B cell (primary cell): ENCODE results near the gene MEGF11. TPM values are rescaled to one million over a fixed set of nuclear protein-coding genes. Genes with fewer than 3 reads are reported as not detected.

Source experiments
- ATAC-seq: fragments of 200-7000 bp; cut with Tn5 transposase; one replicate; pipeline ENCODE4 v1.10.0; 2021; ENCODE audit warnings: low read depth, mild to moderate bottlenecking, moderate number of reproducible peaks, moderate library complexity
- CTCF ChIA-PET: fragments of 350-600 bp; sonication (Branson Sonifier 250); formaldehyde crosslinking; loops from one replicate; lab custom pipeline; 2021; ENCODE audit warnings: antibody characterized with exemption, inconsistent platforms; lab: Charles Lee
- POLR2A ChIA-PET: fragments of 350-600 bp; sonication (Branson Sonifier 250); formaldehyde crosslinking; loops from one replicate; lab custom pipeline; 2021; ENCODE audit warnings: antibody characterized with exemption; lab: Charles Lee
- DNase-seq: peaks from one replicate; pipeline ENCODE4 v3.0.0; 2013
- H2AFZ ChIP-seq: 2 replicates; pipeline ENCODE4 v1.6.1; 2012; ENCODE audit warnings: mild to moderate bottlenecking, low read depth, low read length; ENCODE audit not compliant: insufficient read depth, poor library complexity, severe bottlenecking
- H3K27ac ChIP-seq, 2 donors: 1 replicate in 1 of 2; 2 replicates in 1 of 2; pipeline ENCODE4 v1.5.1; 2012 to 2013; ENCODE audit warnings: low read length in 2 of 2, mild to moderate bottlenecking in 2 of 2, moderate library complexity in 1 of 2
- H3K27me3 ChIP-seq, 4 experiments: fragments of 200-600 bp in 1 of 4; sonication (generic) in 1 of 4; replicated peaks in 1 of 4; 1 replicate in 2 of 4; 2 replicates in 2 of 4; pipeline versions ENCODE4 v1.6.1 to v1.7.0; 2013 to 2016; ENCODE audit warnings: low read length in 3 of 4, mild to moderate bottlenecking in 2 of 4, mixed read lengths in 1 of 4, moderate library complexity in 1 of 4; ENCODE audit not compliant: insufficient read depth in 4 of 4, control insufficient read depth in 3 of 4; ENCODE audit errors: control extremely low read depth in 1 of 4
- H3K36me3 ChIP-seq, 2 experiments: replicated peaks in 1 of 2; 1 replicate in 1 of 2; 2 replicates in 1 of 2; pipeline versions ENCODE4 v1.6.1 to v1.7.1; 2013; ENCODE audit warnings: low read length in 1 of 2; ENCODE audit not compliant: insufficient read depth in 2 of 2, control insufficient read depth in 1 of 2; ENCODE audit errors: control extremely low read depth in 1 of 2, extremely low read depth in 1 of 2
- H3K4me1 ChIP-seq, 2 donors: fragments of 200-600 bp in 1 of 2; sonication (generic) in 1 of 2; 1 replicate in 1 of 2; 2 replicates in 1 of 2; pipeline versions ENCODE4 v1.5.1 to v1.6.1; 2013 to 2017; ENCODE audit warnings: low read length in 2 of 2; ENCODE audit not compliant: control insufficient read depth in 2 of 2, insufficient read depth in 2 of 2
- H3K4me2 ChIP-seq: replicated peaks from 2 replicates; pipeline ENCODE3; 2012; ENCODE audit warnings: mild to moderate bottlenecking, low read depth, low read length; ENCODE audit not compliant: poor library complexity, severe bottlenecking
- H3K4me3 ChIP-seq, 5 experiments: fragments of 200-600 bp in 1 of 5; sonication (generic) in 1 of 5; 1 replicate in 3 of 5; 2 replicates in 2 of 5; pipeline versions ENCODE4 v1.5.1 to v1.7.0; 2011 to 2016; ENCODE audit warnings: low read length in 4 of 5, mild to moderate bottlenecking in 4 of 5, low read depth in 2 of 5, control low read depth in 1 of 5, moderate library complexity in 1 of 5; ENCODE audit not compliant: insufficient read depth in 1 of 5; ENCODE audit errors: control extremely low read depth in 1 of 5, extremely low read depth in 1 of 5
- H3K79me2 ChIP-seq: fragments of 200-600 bp; sonication (generic); one replicate; pipeline ENCODE4 v1.6.0; 2016; ENCODE audit warnings: low read length; ENCODE audit not compliant: control insufficient read depth, insufficient read depth
- H3K9ac ChIP-seq: fragments of 200-600 bp; sonication (generic); 2 replicates; pipeline ENCODE4 v1.6.1; 2017; ENCODE audit warnings: mild to moderate bottlenecking, low read length, moderate library complexity
- H3K9me3 ChIP-seq, 3 donors: one replicate each; pipeline versions ENCODE4 v1.6.1 to v1.7.1; 2013; ENCODE audit warnings: low read length in 2 of 3; ENCODE audit not compliant: control insufficient read depth in 2 of 3, insufficient read depth in 1 of 3; ENCODE audit errors: control extremely low read depth in 1 of 3
- H4K20me1 ChIP-seq: 2 replicates; pipeline ENCODE4 v1.6.0; 2012; ENCODE audit warnings: mild to moderate bottlenecking, low read length; ENCODE audit not compliant: insufficient read depth, control insufficient read depth, poor library complexity, severe bottlenecking
- H3K27ac Mint-ChIP-seq: one replicate; pipeline ENCODE4 v1.8.0; 2021; ENCODE audit warnings: mixed read lengths
- H3K27me3 Mint-ChIP-seq: one replicate; pipeline ENCODE4 v1.8.0; 2021; ENCODE audit warnings: mixed read lengths
- H3K4me1 Mint-ChIP-seq: one replicate; pipeline ENCODE4 v1.8.0; 2021; ENCODE audit warnings: mixed read lengths
- H3K4me3 Mint-ChIP-seq: one replicate; pipeline ENCODE4 v1.8.0; 2021; ENCODE audit warnings: mixed read lengths
- H3K9me3 Mint-ChIP-seq: one replicate; pipeline ENCODE4 v1.8.0; 2022; ENCODE audit warnings: mixed read lengths; ENCODE audit not compliant: insufficient read depth
- CTCF ChIP-seq: fragments of 200-600 bp; IDR thresholded peaks from one replicate; pipeline ENCODE4 v1.8.0; 2022; ENCODE audit warnings: antibody characterized with exemption, mild to moderate bottlenecking
- EZH2 ChIP-seq: IDR thresholded peaks from 2 replicates; pipeline ENCODE4 v1.6.1; 2012; ENCODE audit warnings: borderline replicate concordance, low read depth, mild to moderate bottlenecking, moderate library complexity, low read length; ENCODE audit not compliant: insufficient read depth, poor library complexity, severe bottlenecking
- WGBS: methylation state at CpG from one replicate; pipeline ENCODE4 v1.1.5; 2013; ENCODE audit warnings: missing lambda C conversion rate; ENCODE audit not compliant: insufficient coverage; 5-methylcytosine and 5-hydroxymethylcytosine counted together
- intact Hi-C: fragments of 100-400 bp; cut with micrococcal nuclease; formaldehyde crosslinking; loops from one replicate; pipeline ENCODE4 v1.10.0; 2022
- polyA plus RNA-seq: library from polyadenylated mRNA; depleted of rRNA; stranded (reverse); fragments of >200 nt; gene quantifications from 2 replicates; pipeline ENCODE4 v1.2.3, GENCODE V29; 2012
- total RNA-seq, 2 donors: library from RNA; stranded (reverse); fragments of 120-200 nt in 1 of 2; gene quantifications; 1 replicate in 1 of 2; 2 replicates in 1 of 2; pipeline versions ENCODE4 v1.2.3 to v1.2.4, GENCODE V29; 2013 to 2022

Gene MEGF11
- total and polyA plus RNA-seq, 2 donors (not counting 1 experiment from before 2014, with no cell fraction given), result 0.04 to 0.34 TPM

- ATAC-seq (no peak), DNase-seq (no peak)
- no peaks in the 10 kb centered on the region for H3K27me3 ChIP-seq
- H3K79me2 ChIP-seq, result no peaks in the 10 kb centered on the region
- no peaks in the 10 kb centered on the region for H3K4me1 ChIP-seq
- H3K4me2 ChIP-seq, result no peak overlapping the region
- no peaks in the 10 kb centered on the region for H3K9me3 Mint-ChIP-seq
- no peaks in the 10 kb centered on the region for H3K36me3 ChIP-seq
- no peaks in the 10 kb centered on the region for H3K27me3 Mint-ChIP-seq
- no peaks in the 10 kb centered on the region for H3K4me1 Mint-ChIP-seq
- H3K4me3 ChIP-seq, result no peak overlapping the region
- no peak overlapping the region for H3K9ac ChIP-seq
- ChIA-PET CTCF (no interaction called here), POLR2A (no interaction called here)
- no peak overlapping the region for H3K27ac Mint-ChIP-seq
- H4K20me1 ChIP-seq, result no peaks in the 10 kb centered on the region
- H3K4me3 Mint-ChIP-seq, result no peak overlapping the region
- H2AFZ ChIP-seq, result no peak overlapping the region
- intact Hi-C loops, result no loop called here
- no peak for TF ChIP-seq CTCF
- no peak for TF ChIP-seq EZH2
- H3K27ac ChIP-seq, result no peak overlapping the region
- H3K9me3 ChIP-seq, result no peaks in the 10 kb centered on the region
These were observed 313.0 kb downstream of the MEGF11 start for GRCh38 chr15:65940618-65940909.

DNA sequence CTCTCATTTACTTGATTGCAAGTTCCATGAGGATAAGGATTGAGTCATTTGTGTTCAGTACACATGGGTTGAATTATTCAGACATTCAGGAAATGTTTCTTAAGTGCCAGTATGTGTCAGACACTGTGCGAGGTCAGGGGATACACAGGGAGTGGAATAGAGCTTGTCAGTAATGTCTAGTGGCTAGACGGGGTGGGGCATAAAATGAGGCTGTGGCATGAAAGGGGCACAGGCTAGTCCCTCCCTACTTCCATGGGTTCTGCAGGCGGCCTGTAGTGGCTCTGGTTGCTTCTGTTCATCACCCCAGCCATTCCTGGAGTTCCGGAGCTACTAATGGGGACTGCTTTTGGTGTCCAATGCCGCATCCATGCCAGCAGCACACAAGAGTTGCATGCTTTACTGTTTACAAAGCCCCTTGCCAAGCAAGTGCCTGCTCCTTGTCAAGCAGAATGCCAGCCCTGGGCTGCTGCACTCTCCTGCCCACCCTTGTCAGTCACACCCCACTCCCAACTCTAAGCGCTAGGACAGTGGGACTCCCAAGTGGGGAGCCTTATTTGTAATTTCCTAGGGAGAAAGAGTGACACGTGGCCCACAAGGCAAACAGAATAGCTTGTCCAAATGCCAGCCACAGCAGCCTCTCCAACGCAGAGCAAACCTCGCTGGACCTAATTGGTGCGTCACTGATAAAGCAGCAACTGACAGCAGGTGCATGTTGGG is 313.5 kb downstream of the MEGF11 start:
- Histone ChIP-seq H3K27ac (no peak overlapping the region), H3K4me3 (no peak overlapping the region), H3K79me2 (no peaks in the 10 kb centered on the region), H4K20me1 (no peaks in the 10 kb centered on the region), H3K9me3 (no peaks in the 10 kb centered on the region), H3K9ac (no peak overlapping the region), H3K36me3 (no peaks in the 10 kb centered on the region), H3K27me3 (no peaks in the 10 kb centered on the region), H3K4me1 (no peaks in the 10 kb centered on the region), H2AFZ (no peak overlapping the region), H3K4me2 (no peak overlapping the region)
- WGBS, result 94% methylated on average over 8 of the region's 10 CpGs
- POLR2A ChIA-PET, result no interaction called here
- DNase-seq (no peak), ATAC-seq (no peak)
- no peaks in the 10 kb centered on the region for H3K4me1 Mint-ChIP-seq
- intact Hi-C loops, result no loop called here
- no peak overlapping the region for H3K27ac Mint-ChIP-seq
- no peak overlapping the region for H3K4me3 Mint-ChIP-seq
- CTCF ChIA-PET, result no interaction called here
- no peaks in the 10 kb centered on the region for H3K9me3 Mint-ChIP-seq
- TF ChIP-seq CTCF (no peak), EZH2 (no peak)
- no peaks in the 10 kb centered on the region for H3K27me3 Mint-ChIP-seq
